Measurements from ENCODE around the gene MORN4.
"Not testable (repeated sequence)": the region's sequence is repeated elsewhere in the genome, so short reads cannot be mapped to it uniquely, and the experiment has no call there.

MORN4 gene

DNA sequence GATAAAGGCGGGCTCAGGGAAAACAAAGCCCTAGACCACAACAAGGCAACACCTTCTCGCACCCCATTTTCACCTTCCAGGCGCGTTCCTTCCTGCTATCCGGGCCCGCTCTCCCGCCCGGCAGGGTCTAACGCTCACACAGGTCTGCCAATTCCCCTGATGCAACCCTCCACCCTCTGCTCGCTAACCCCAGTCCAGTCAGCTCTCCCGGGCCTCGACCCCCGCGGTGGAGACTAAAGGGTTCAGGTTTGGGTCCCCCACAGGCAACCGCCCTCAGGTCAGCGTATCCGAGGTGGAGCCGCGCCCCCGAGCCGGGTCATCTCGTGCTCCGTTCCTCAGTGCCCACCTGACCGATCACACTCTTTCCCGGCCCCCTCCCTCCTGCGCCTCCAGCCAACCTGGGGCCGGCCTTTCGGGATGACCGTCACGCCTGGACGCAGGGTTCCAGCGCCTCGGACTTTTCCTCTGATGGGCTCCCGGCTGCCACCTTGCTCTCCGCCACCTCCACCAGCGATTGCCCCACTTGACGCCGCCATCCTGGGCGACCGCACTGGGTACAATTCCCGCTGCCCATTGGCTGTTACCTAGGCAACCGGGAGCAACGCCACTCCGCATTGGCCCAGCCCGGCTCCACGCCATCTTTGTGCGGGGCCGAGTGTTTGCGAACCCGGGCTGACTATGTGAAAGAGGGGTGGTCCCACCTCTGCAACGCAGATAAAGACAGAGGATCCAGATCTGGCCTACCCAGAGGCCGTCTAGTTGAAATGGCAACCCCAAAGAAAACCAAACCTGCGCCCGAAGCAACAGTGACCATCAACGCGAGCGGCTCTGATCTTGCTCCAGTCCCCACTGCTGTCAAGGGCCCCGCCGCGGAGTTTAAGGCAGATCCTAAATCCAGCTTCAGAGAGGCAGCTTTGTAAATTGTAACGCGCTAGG is at the start of gene MORN4:
TSS of gene MORN4 (minus strand) at position 552 of the 936 bp plus-strand sequence. CDS start 13,847 bp downstream, outside the sequence.
- DNase-seq (ENCODE audit: low read depth in 2 of 2) = peak; percentile 84 to 89

DNA sequence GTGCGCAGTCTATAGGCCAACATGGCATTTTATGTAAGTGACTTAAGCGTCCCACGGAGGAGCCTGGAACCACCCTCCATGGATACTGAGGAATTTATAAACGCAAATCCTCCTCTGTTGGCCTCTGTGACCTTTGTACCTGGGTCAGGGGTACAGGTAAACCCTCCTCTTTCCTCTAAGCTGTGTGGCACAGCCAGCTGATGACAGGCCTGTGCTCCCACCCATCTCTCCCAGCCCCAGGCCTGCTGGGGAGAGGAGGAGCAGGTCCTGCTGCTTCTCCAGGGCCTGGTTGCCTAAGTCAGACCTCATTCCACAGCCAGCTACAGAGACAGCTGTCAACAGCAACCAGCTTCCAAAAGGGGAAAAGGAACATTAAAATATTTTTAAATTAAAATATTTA is 48.7 kb upstream of the MORN4 start:
- DNase-seq (ENCODE audit: low read depth in 2 of 2) = no peak

DNA sequence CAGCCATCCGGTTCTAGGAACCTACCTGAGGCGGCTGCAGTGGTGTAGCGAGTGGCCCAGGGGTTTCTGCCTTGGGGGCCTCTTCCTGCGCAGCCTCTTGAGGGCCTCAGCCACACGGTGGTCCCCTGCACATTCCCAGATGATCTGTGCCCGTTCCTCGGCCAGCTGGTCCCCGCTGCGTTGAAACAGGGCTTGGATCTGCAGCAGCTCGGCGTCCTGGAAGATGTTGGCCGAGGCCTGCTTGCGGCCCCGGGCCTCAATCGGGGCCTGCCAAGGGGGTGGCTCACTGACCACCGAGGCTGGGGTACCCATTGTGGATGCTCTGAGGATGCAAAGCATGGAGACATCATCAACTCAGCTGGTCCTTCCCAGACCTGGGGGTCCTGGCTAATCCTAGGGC is 46.3 kb upstream of the MORN4 start:
- no peak for DNase-seq (ENCODE audit: low read depth in 2 of 2)

DNA sequence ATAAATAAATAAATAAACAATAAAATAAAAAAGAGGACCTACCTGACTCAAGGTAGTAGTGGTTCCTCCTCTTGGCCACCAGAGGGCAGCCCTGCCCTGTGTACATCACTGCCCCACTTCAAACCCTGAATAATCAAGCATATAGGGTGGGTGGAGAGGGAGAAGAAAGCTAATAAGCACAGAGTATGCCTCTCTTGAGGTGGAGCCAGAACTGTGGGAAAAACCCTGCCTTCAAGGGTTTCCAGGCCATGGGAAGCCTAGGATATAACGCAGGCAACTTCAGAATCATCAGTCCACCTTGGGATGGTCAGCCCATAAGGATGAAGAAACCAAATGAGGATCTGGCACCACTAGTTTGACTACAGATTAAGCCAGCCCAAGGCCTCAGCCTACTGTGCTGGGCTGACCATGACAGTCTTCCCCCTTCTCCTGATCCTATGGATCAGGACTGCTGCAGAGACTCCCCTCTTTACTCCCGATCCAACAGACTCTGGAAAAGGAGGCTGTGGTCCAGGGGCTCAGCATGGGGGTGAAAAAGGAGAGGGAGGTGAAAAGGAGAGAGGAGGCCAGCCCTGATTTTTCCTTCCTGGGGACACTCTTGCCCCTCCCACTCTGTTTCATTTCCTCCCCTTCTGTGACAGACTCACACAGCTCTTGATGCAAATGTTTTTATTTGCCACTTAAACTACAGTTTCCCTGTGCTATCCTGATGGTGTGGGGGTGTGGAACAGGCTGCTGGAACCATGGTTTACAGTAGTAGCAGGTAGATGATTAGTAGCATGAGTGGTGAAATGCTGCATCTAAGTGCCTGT is 43.7 kb upstream of the MORN4 start:
- DNase-seq (ENCODE audit: low read depth in 2 of 2) = peak in 1 of 2 donors; percentile 8

DNA sequence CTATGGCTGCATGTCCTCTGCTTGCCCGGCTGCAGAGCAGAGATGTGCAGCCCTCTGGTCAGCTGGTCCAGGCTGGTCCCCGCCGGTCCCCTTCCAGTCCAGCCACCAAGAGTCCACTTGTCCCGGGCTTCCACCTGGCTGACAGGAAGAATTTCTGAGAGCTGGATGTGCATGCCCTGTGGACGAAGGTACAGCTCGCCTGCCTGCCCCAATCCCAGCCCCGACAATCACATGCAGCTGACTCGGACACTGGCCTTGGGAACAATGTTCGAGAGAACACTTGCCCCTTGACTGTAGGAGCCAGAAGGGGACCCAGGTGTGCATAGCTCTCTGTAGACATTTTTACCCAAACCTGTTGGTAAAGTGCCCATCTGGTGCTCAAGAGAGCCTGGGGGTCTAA is 41.9 kb upstream of the MORN4 start:
- DNase-seq (ENCODE audit: low read depth in 2 of 2) = no peak

DNA sequence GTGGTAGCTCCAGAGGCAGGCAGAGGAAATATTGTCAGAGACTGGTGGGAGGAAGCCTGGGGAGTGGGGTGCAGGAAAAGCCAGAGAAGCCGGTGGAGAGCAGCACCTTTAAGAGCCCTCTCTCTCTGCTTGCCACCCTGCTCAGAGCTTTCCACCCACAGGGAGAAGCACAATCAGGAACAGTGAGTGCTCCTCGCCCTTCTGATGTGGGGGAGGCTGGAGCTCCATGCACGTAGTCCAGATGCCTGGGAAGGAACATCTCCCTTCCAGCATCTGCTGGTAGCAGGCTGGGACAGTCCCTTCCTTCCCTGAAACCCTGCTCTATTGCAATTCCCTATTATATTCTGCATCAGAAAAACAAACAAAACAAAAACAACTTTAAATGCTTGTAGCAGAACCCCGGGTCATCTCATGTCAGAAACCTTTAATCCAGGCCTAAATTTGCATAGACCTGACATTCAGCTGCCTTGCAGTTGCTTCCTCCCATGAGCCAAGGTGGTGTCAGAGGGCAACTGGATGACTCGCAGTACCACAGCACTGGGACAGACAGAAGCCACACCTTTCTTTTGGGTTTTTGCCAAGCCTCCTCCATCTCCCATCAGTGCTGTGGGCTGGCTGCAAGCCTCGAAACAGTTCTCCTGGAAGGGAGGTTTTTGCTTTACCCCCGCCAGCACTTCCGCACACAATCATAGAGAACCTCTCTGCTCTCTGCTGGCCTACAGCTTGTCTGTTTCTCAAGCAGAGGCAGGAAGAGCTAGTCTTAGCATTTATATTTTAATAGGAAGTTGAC is 40.6 kb upstream of the MORN4 start:
- peak; percentile 10 to 17 for DNase-seq (ENCODE audit: low read depth in 2 of 2)

DNA sequence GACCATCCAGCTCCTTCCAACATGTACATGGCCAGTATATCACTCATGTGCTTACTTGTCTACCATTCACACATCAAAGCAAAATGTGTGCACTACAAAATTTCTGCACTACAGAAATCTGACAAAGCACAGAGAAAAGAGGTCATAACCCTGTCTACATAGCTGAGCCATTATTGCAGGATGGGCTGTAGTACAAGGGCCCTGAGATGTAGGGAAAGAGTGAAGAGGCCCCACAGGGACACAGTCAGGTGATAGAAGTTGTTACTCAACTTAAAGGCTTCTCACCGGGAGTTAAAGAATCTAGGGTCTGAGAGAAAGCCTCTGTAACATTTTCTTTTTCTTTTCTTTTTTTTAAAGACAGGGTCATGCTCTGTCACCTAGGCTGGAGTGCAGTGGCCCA is 36.3 kb upstream of the MORN4 start:
- no peak for DNase-seq (ENCODE audit: low read depth in 2 of 2)

DNA sequence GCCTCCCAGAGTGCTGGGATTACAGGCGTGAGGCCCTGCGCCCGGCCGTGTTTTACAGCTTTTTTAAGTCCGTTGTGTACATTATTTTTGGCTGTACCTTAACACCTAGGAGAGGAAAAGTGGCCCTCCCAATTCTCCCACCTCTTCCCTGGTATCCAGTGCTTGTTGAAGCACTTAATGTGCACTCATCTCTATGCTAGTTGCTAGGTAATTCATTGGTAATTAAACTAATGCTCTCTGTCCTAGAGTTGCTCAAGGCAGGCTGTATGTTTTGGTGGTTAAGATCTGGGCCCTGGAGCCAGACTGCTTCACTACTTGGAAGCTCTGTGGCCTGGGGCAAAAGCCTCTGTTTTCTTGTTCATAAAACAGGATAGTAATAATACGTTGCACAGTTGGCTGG is 34.2 kb upstream of the MORN4 start:
- DNase-seq (ENCODE audit: low read depth in 2 of 2) = no peak

DNA sequence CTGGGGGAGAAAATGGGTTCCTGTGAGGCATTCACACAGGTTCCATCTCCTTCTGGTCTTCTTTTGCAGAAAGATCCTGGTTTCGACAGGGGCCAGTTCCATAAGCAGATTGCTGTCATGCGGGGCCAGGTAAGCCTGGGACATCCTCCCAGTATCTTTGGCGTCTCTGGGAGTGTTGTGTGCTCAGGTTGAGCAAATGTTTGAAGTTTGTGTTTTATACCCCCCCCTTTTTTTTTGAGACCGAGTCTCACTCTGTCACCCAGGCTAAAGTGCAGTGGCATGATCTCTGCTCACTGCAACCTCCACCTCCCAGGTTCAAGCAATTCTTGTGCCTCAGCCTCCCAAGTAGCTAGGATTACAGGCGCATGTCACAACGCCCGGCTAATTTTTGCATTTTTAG is 33.7 kb upstream of the MORN4 start:
- DNase-seq (ENCODE audit: low read depth in 2 of 2) = no peak

DNA sequence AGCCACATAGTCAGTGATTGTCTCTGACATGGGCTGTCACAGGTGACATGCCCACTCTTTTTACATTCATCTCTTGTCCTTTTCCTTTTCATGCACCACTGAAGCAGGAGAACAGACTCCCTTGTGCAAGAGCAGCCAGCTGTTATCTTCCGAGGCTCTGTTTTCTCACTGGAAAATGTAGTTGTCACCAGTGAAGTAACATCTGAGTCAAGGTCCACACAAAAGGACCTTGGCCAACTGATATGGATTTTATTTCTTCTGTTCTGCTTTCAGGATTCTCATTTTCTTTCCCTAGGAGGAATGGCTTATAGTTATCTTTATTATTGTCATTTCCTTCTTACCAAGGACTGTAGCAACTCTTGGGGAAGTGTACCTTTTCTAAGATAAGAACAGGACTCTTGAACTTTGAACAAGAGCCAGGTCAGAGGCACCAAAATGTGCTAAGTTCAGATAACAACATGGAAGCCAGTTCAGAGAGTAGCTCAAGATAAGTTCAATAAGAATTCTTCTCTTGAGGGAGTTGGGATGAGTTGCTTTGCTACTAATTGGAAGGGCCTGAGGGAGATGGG is 31.1 kb upstream of the MORN4 start:
- no peak for DNase-seq (ENCODE audit: low read depth in 2 of 2)

DNA sequence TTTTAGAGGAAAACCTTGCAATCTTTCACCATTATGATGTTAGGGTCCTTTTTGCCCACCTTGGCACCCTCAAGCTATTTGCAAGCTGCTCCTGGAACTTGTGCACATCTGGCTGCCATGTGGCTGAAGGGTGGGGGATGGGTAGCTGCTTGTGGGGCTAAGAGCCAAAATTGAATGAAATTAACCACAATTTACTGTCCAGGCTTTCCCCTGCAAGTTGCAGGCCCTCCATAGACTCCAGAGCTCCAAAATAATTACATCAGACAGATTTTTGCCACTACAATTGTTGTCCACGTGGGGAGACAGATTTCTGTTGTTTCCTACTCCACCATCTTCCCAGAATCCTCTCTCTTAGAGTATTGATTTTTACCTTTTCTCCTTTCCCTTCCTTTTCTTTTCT is 26.3 kb upstream of the MORN4 start:
- no peak for DNase-seq (ENCODE audit: low read depth in 2 of 2)

DNA sequence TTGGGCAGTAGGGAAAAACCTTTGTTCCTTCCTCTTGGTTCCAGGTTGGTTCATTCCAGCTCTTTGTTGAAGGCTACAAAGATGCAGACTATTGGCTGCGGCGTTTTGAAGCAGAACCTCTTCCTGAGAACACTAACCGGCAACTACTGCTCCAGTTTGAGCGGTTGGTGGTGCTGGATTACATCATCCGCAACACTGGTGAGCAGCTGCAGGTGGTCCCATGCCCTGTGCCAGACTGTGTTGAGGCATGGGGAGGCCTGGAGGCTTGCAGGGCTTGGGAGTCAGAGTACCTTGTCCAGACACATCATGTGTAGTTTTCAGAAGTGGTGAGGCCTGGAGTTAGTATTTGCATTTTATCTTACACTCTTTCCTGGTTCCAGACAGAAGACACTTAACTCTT is 23.5 kb upstream of the MORN4 start:
- no peak for DNase-seq (ENCODE audit: low read depth in 2 of 2)

DNA sequence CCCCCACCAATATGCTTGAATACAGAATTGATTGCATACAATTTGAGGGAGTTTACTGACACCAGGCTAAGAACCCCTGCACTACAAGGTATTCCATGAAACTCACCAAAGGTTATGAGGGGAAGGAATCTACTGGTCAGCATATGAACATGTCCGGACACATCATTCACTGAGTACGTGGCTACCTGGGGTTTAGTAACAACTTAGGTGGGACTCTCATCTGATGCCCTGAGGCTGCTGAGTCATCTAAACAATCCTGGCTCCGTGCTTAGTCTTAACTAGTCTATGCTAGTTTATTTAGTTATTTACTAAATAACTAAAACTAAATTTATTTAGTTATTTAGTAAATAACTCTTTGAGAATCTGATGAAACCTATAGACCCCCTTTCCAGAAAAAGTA is 18.5 kb upstream of the MORN4 start:
- DNase-seq (ENCODE audit: low read depth in 2 of 2) = no peak

DNA sequence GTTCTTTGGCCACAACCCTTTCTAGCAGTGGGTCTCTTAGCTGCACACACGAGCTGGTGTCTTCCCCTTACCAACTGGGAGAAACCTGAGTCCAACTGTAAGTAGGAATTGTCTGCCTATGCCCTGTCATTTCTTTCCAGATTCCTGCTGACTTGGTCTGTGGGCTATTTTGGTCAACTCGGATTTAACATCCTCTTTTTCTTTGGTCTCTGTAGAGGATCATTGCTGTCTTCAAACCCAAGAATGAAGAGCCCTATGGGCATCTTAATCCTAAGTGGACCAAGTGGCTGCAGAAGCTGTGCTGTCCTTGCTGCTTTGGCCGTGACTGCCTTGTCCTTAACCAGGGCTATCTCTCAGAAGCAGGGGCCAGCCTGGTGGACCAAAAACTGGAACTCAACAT is 17.4 kb upstream of the MORN4 start:
- DNase-seq (ENCODE audit: low read depth in 2 of 2) = no peak

DNA sequence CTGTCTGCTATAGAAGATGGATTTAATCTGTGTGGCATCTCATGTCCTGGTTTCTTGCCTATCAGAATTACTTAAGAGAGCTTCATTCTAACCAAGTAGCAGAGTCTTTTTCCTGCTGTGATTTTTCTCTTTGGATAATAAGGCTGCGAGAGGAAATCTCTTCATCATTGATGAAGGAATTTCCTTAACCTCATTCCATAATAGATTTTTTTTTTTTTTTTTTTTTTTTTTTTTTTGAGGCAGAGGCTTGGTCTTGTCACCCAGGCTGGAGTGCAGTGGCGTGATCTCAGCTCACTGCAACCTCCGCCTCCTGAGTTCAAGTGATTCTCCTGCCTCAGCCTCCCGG is 16.1 kb upstream of the MORN4 start:
- not testable (repeated sequence) for DNase-seq (ENCODE audit: low read depth in 2 of 2)

DNA sequence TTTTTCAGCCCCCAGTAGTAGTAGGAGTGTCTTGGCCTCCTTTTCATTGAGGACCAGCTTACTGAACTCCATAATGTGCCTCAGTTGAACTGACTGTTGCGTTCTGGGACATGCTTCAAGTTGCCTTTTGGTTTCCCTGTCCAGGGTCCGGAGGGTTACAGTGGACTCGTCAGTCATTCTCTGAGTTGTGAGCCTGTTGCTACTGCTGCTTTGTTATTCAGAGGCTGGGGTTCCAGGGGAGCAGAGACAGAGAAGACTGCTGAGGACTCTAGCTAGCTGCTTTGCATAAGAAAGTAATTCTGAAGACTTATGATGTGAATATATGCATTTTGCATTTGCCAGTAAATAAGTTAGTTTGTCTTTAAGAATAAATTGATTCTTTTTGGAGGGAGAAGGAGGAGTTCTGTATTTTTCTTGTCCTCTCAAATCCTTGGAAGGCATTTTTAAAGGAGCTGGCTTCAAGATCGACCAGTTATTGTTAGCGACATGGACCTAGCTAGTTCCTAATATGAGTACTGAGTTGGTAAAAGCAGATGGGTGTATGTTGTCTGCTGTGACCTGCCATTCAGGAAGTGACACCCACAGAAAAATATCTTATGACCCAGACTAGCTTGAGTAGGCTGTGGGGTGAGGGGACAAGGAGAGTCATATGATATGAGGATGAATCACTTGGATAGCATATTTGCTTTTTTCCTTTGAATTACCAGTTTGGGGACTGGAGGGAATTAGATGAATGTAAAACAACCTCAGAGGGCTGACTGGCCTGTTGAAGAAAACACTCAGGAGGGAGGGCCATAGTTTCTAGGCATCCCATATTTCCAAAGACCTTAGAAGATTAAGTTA is 15.5 kb upstream of the MORN4 start:
- DNase-seq (ENCODE audit: low read depth in 2 of 2) = peak; percentile 34 to 35

DNA sequence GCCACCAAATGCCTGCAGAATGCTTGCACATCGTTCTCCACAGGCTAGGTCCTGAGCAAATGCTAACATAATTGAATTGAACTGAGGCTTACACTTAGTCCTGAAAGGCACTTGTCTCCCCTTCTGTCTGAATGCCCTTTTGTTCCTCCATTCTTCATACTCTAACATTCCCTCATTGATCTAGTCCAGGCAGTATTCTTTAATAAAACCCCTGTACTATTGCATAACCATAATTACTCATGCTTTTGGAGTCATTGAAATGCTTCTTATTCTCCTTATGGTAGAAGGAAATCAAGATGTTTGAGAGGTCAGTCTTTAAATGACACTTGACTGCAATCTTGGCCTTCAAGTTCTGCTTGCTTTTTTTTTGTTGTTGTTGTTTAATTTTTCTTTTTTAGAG is 14.3 kb upstream of the MORN4 start:
- no peak for DNase-seq (ENCODE audit: low read depth in 2 of 2)

DNA sequence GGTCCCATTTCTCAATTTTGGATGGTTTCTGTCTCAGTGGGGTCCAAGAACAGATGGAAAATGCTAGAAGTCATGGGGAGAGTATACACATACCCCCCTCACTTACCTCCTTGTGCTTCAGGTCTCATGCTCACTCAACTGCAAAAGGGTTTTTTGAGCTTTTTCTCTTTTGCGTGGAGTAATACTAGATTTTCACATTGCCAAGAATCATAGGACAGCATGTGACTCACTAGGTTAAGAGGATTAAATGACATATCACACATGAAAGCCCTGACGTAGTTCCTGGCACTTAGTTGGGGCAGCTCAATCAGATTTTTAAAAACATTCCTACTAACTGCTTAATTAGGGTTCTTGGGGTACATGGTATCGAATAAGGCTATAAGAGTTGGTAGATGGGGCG is 11.6 kb upstream of the MORN4 start:
- no peak for DNase-seq (ENCODE audit: low read depth in 2 of 2)

DNA sequence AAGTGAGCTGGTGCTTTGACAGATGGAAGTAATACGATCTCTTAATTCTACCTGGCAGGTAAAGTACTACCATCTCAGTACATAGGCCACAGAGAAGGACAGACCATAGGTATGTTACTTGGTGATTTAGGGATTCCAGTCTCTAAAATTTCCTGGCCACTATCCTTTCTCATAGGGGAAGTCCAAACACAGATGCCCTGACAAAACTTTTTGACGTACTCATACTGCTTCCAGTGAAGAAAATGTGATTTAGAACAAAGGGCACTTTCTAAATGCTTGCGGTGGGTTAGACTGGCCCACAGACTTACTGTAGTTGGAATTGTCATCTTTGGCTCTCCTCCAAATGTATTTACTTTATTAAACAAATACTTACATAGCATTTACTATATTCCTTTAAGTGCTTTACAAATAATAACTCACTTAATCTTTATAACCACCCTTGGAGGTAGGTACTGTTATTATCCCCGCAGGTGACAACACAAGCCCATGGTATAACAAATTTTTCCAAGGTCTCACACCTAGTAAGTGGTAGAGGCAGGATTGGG is 10.2 kb upstream of the MORN4 start:
- DNase-seq (ENCODE audit: low read depth in 2 of 2) = no peak

DNA sequence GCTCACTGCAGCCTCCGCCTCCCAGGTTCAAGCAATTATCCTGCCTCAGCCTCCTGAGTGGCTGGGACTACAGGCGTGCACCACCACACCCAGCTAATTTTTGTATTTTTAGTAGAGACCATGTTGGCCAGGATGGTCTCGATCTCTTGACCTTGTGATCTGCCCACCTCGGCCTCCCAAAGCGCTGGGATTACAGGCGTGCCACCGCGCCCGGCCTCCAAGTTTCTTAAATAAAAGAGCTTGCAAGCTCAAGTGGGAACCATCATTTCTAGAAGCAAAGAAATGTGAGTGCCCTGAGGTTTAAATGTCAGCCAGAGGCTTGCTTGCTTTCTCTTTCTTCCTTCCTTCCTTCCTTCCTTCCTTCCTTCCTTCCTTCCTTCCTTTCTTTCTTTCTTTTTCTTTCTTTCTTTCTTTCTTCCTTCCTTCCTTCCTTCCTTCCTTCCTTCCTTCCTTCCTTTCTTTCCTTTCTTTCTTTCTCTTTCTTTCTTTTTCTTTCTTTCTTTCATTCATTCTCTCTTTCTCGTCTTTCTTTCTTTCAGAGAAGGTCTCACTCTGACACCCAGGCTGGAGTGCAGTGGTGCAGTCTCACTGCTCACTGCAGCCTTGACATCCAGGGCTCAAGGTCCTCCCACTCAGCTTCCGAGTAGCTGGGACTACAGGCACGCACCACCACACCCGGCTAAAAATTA is 9.3 kb upstream of the MORN4 start:
- DNase-seq (ENCODE audit: low read depth in 2 of 2) = not testable (repeated sequence)
